SK-N-SH (cell line): ENCODE results near the gene SNTG2. TPM values are rescaled to one million over a fixed set of nuclear protein-coding genes. Genes with fewer than 3 reads are reported as not detected.

Source experiments
- CTCF ChIA-PET: fragments of 300-600, 350-600 bp; formaldehyde crosslinking; extraction: SDS; loops from one replicate; lab custom pipeline; 2021; lab: Yijun Ruan, JAX
- POLR2A ChIA-PET: fragments of 350-600 bp; sonication (Branson Sonifier 250); formaldehyde crosslinking; extraction: SDS; loops from one replicate; lab custom pipeline; 2020; ENCODE audit warnings: antibody characterized with exemption, inconsistent platforms; lab: Yijun Ruan, JAX
- DNase-seq: peaks from one replicate; pipeline ENCODE4 v3.0.0; 2012
- H2AFZ ChIP-seq: fragments of 200-600 bp; sonication (generic); 2 replicates; pipeline ENCODE4 v1.8.1; 2016; ENCODE audit warnings: antibody characterized with exemption, mild to moderate bottlenecking, low read depth
- H3F3A ChIP-seq: fragments of 200-600 bp; sonication (generic); replicated peaks from 2 replicates; pipeline ENCODE3; 2016; ENCODE audit warnings: antibody characterized with exemption, mild to moderate bottlenecking; ENCODE audit not compliant: insufficient read depth
- H3K27ac ChIP-seq, 2 experiments: fragments of 200-500 bp in 1 of 2; fragments of 200-600 bp in 1 of 2; sonication (Bioruptor generic) in 1 of 2; sonication (generic), shearing (Covaris generic) in 1 of 2; 2 replicates each; pipeline versions ENCODE4 v1.5.1 to v1.6.1; 2014 to 2016; ENCODE audit warnings: low read depth in 2 of 2, inconsistent platforms in 1 of 2, low read length in 1 of 2, mild to moderate bottlenecking in 1 of 2, mixed read lengths in 1 of 2
- H3K27me3 ChIP-seq: fragments of 200-600 bp; sonication (generic), shearing (Covaris generic); 2 replicates; pipeline ENCODE4 v1.6.1; 2016; ENCODE audit warnings: mixed run types; ENCODE audit not compliant: insufficient read depth
- H3K36me3 ChIP-seq, 2 experiments: fragments of 200-500 bp in 1 of 2; fragments of 200-600 bp in 1 of 2; sonication (Bioruptor generic) in 1 of 2; sonication (generic) in 1 of 2; replicated peaks in 1 of 2; 2 replicates each; pipeline versions ENCODE3 to v1.5.1; 2014 to 2016; ENCODE audit warnings: low read length in 1 of 2, mild to moderate bottlenecking in 1 of 2; ENCODE audit not compliant: insufficient read depth in 2 of 2, control insufficient read depth in 1 of 2
- H3K4me1 ChIP-seq, 2 experiments: fragments of 200-500 bp in 1 of 2; fragments of 200-600 bp in 1 of 2; sonication (Bioruptor generic) in 1 of 2; sonication (generic), shearing (Covaris generic) in 1 of 2; 2 replicates each; pipeline versions ENCODE4 v1.5.1 to v1.6.1; 2014 to 2016; ENCODE audit warnings: low read depth in 1 of 2, low read length in 1 of 2, mixed run types in 1 of 2; ENCODE audit not compliant: insufficient read depth in 2 of 2, control insufficient read depth in 1 of 2
- H3K4me2 ChIP-seq: fragments of 200-600 bp; sonication (generic), shearing (Covaris generic); 2 replicates; pipeline ENCODE4 v1.6.1; 2017; ENCODE audit warnings: mixed run types
- H3K4me3 ChIP-seq, 2 experiments: fragments of 200-500 bp in 1 of 2; fragments of 200-600 bp in 1 of 2; sonication (Bioruptor generic) in 1 of 2; sonication (generic), shearing (Covaris generic) in 1 of 2; 2 replicates each; pipeline versions ENCODE4 v1.5.1 to v1.8.1; 2014 to 2016; ENCODE audit warnings: low read depth in 2 of 2, inconsistent platforms in 1 of 2, low read length in 1 of 2, mild to moderate bottlenecking in 1 of 2, mixed read lengths in 1 of 2, moderate library complexity in 1 of 2
- H3K79me2 ChIP-seq: fragments of 200-600 bp; sonication (generic); 2 replicates; pipeline ENCODE4 v1.8.1; 2017; ENCODE audit warnings: mild to moderate bottlenecking; ENCODE audit not compliant: insufficient read depth
- H3K9ac ChIP-seq: fragments of 200-600 bp; sonication (generic); 2 replicates; pipeline ENCODE4 v1.6.1; 2017; ENCODE audit warnings: mixed run types
- H3K9me2 ChIP-seq: fragments of 200-600 bp; sonication (generic); 2 replicates; pipeline ENCODE4 v1.6.1; 2017; ENCODE audit warnings: mixed run types
- H3K9me3 ChIP-seq: fragments of 200-600 bp; sonication (generic); 2 replicates; pipeline ENCODE4 v1.6.1; 2017; ENCODE audit warnings: mixed run types, mild to moderate bottlenecking, moderate library complexity
- H4K20me1 ChIP-seq: fragments of 200-600 bp; sonication (generic); 2 replicates; pipeline ENCODE4 v1.6.1; 2017; ENCODE audit warnings: mild to moderate bottlenecking, mixed run types; ENCODE audit not compliant: insufficient read depth
- ELF1 ChIP-seq: IDR thresholded peaks from 2 replicates; pipeline ENCODE4 v1.4.0; 2012
- EP300 ChIP-seq, 2 experiments: IDR thresholded peaks; 2 replicates each; pipeline versions ENCODE4 v1.4.0 to v1.6.1; 2012; ENCODE audit warnings: borderline replicate concordance in 1 of 2, low read depth in 1 of 2, low read length in 1 of 2
- FOSL2 ChIP-seq: IDR thresholded peaks from 2 replicates; pipeline ENCODE4 v1.4.0; 2012; ENCODE audit warnings: low read depth, mild to moderate bottlenecking, moderate library complexity, borderline replicate concordance
- GATA2 ChIP-seq: sonication (generic); formaldehyde crosslinking; IDR thresholded peaks from 2 replicates; pipeline ENCODE4 v1.5.0; 2020; ENCODE audit warnings: mild to moderate bottlenecking, missing genetic modification reagents
- JUND ChIP-seq: IDR thresholded peaks from 2 replicates; pipeline ENCODE4 v1.4.0; 2012
- MEF2A ChIP-seq: IDR thresholded peaks from 2 replicates; pipeline ENCODE4 v1.4.0; 2012; ENCODE audit warnings: low read depth, borderline replicate concordance
- MXI1 ChIP-seq: IDR thresholded peaks from 2 replicates; pipeline ENCODE4 v1.6.1; 2012; ENCODE audit warnings: mild to moderate bottlenecking, low read depth, low read length, improper control_type of control experiment
- NFIC ChIP-seq: IDR thresholded peaks from 2 replicates; pipeline ENCODE4 v1.4.0; 2012; ENCODE audit warnings: borderline replicate concordance
- RAD21 ChIP-seq: IDR thresholded peaks from 2 replicates; pipeline ENCODE4 v1.6.1; 2012; ENCODE audit warnings: mild to moderate bottlenecking, low read length
- RFX5 ChIP-seq: IDR thresholded peaks from 2 replicates; pipeline ENCODE4 v1.6.1; 2012; ENCODE audit warnings: mild to moderate bottlenecking, improper control_type of control experiment, low read length
- RXRA ChIP-seq: IDR thresholded peaks from 2 replicates; pipeline ENCODE4 v1.4.0; 2012; ENCODE audit warnings: low read depth, mild to moderate bottlenecking, borderline replicate concordance
- SMC3 ChIP-seq: IDR thresholded peaks from 2 replicates; pipeline ENCODE4 v1.6.1; 2012; ENCODE audit warnings: low read depth, low read length, improper control_type of control experiment
- YY1 ChIP-seq: IDR thresholded peaks from 2 replicates; pipeline ENCODE4 v1.4.0; 2012; ENCODE audit warnings: low read depth, mild to moderate bottlenecking
- WGBS: methylation state at CpG from one replicate; pipeline ENCODE4 v1.1.6; 2017; ENCODE audit warnings: low lambda C conversion rate; 5-methylcytosine and 5-hydroxymethylcytosine counted together
- polyA plus RNA-seq, 3 experiments: library from polyadenylated mRNA; depleted of rRNA; stranded (reverse); fragments of >200 nt; gene quantifications; 2 replicates each; pipeline ENCODE4 v1.2.3, GENCODE V29; 2012
- TF ChIP-seq, protein P1 (sequence below): IDR thresholded peaks from 2 replicates; pipeline ENCODE4 v1.4.0; 2012; ENCODE audit warnings: low read depth, borderline replicate concordance
- TF ChIP-seq, protein P2 (sequence below): IDR thresholded peaks from 2 replicates; pipeline ENCODE4 v1.6.1; 2012; ENCODE audit warnings: mild to moderate bottlenecking, low read depth, low read length, moderate library complexity
- TF ChIP-seq, protein P3 (sequence below): IDR thresholded peaks from 2 replicates; pipeline ENCODE4 v1.4.0; 2012; ENCODE audit warnings: low read depth
- TF ChIP-seq, protein P4 (sequence below): IDR thresholded peaks from 2 replicates; pipeline ENCODE4; 2012
- TF ChIP-seq, protein P5 (sequence below): fragments of 200-600 bp; sonication (generic); IDR thresholded peaks from 2 replicates; pipeline ENCODE4 v1.6.1; 2017; ENCODE audit warnings: antibody characterized with exemption, mild to moderate bottlenecking, moderate library complexity

SNTG2 gene
- polyA plus RNA-seq, 1 of the 3 experiments (the other 2 are of a cell fraction): not detected

DNA sequence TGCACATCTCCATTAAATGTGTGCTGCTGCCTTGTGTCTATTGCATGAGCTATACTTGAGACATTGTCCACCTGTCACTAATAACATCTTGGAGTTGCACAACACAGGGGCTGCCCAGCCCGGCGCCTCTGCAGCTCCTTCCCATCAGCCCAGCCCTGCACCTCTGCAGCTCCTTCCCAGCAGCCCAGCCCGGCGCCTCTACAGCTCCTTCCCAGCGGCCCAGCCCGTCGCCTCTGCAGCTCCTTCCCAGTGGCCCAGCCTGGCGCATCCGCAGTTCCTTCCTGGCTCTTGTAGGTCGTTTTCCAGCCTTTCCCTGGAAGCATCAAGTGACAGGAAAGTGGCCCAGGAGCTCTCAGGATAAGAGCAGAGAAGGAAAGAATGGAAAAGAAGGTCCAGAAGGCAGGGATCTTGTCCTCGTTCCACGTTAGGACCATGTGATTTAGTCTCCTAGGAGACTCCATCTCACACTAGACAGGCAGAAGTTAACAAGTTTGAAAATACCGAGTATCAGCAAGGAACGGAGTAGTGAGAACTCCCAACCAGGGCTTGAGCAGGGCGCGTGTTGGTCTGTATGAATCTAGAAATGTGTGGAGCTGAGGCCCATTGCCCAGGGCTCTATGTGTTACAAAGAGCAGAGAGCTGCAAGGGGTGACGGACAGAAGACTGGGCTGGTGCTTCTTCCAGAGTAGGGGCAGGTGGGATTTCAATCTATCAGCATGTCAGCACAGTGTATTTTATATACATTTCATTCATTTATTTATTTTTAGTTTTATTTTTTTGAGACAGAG is 346.9 kb downstream of the SNTG2 start:
- no peaks in the 10 kb centered on the region for H4K20me1 ChIP-seq
- 37% methylated on average over 16 of the region's 17 CpGs for WGBS
- no peak overlapping the region for H2AFZ ChIP-seq
- TF ChIP-seq, protein P1, sequence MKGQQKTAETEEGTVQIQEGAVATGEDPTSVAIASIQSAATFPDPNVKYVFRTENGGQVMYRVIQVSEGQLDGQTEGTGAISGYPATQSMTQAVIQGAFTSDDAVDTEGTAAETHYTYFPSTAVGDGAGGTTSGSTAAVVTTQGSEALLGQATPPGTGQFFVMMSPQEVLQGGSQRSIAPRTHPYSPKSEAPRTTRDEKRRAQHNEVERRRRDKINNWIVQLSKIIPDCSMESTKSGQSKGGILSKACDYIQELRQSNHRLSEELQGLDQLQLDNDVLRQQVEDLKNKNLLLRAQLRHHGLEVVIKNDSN: no peak
- TF ChIP-seq ELF1 (no peak), MEF2A (no peak), RFX5 (no peak), MXI1 (no peak), RAD21 (no peak), JUND (no peak), FOSL2 (no peak), GATA2 (no peak), YY1 (no peak), RXRA (no peak), SMC3 (no peak)
- TF ChIP-seq, protein P2, sequence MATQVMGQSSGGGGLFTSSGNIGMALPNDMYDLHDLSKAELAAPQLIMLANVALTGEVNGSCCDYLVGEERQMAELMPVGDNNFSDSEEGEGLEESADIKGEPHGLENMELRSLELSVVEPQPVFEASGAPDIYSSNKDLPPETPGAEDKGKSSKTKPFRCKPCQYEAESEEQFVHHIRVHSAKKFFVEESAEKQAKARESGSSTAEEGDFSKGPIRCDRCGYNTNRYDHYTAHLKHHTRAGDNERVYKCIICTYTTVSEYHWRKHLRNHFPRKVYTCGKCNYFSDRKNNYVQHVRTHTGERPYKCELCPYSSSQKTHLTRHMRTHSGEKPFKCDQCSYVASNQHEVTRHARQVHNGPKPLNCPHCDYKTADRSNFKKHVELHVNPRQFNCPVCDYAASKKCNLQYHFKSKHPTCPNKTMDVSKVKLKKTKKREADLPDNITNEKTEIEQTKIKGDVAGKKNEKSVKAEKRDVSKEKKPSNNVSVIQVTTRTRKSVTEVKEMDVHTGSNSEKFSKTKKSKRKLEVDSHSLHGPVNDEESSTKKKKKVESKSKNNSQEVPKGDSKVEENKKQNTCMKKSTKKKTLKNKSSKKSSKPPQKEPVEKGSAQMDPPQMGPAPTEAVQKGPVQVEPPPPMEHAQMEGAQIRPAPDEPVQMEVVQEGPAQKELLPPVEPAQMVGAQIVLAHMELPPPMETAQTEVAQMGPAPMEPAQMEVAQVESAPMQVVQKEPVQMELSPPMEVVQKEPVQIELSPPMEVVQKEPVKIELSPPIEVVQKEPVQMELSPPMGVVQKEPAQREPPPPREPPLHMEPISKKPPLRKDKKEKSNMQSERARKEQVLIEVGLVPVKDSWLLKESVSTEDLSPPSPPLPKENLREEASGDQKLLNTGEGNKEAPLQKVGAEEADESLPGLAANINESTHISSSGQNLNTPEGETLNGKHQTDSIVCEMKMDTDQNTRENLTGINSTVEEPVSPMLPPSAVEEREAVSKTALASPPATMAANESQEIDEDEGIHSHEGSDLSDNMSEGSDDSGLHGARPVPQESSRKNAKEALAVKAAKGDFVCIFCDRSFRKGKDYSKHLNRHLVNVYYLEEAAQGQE: no peak
- CTCF ChIA-PET: interaction anchor here (1.1 to 2.2 kb wide), 2 partner anchors 14 to 33 kb away, joined by 4 to 7 read pairs; no protein-coding TSS in a partner anchor
- no peaks in the 10 kb centered on the region for H3F3A ChIP-seq
- H3K4me3 ChIP-seq: no peak overlapping the region
- H3K9me2 ChIP-seq: no peaks in the 10 kb centered on the region
- no peak overlapping the region for H3K27ac ChIP-seq
- H3K36me3 ChIP-seq: no peaks in the 10 kb centered on the region
- no peaks in the 10 kb centered on the region for H3K79me2 ChIP-seq
- DNase-seq: no peak
- H3K27me3 ChIP-seq: no peaks in the 10 kb centered on the region
- H3K9ac ChIP-seq: no peak overlapping the region
- no peak overlapping the region for H3K4me2 ChIP-seq
- no peaks in the 10 kb centered on the region; the same call in 1 of the 2 replicates for H3K9me3 ChIP-seq
- POLR2A ChIA-PET: no interaction called here
- H3K4me1 ChIP-seq: no peaks in the 10 kb centered on the region

DNA sequence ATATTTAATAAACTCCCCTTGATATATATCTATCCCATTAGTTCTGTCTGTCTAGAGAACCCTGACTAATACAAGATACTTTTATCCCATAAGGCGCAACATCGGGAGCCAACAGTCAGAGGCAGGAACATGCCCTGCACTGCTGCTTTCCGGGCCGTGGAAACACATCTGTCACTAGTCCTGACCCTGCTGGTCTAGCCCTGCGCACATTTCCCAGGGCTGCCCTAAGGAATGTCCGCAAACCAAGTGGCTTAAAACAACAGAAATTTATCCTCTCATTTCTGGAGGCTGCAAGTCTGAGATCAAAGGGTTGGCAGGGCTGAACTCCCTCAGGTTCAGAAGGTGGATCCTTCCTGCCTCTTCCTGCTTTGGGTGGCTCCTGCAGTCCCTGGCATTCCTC is 348.4 kb downstream of the SNTG2 start:
- H3K79me2 ChIP-seq: no peaks in the 10 kb centered on the region
- H3K27me3 ChIP-seq: no peaks in the 10 kb centered on the region
- H3K4me1 ChIP-seq: no peaks in the 10 kb centered on the region
- no peaks in the 10 kb centered on the region for H4K20me1 ChIP-seq
- H3K9me2 ChIP-seq: no peaks in the 10 kb centered on the region
- no peak overlapping the region for H3K9ac ChIP-seq
- no peak overlapping the region for H2AFZ ChIP-seq
- no peak for DNase-seq
- H3K4me2 ChIP-seq: no peak overlapping the region
- no peak overlapping the region for H3K4me3 ChIP-seq
- ChIA-PET CTCF (interaction anchor here (2.2 kb wide), 1 partner anchor 16 kb away, joined by 7 read pairs; no protein-coding TSS in a partner anchor), POLR2A (no interaction called here)
- 29% methylated on average over 6 of the region's 6 CpGs for WGBS
- no peaks in the 10 kb centered on the region for H3K36me3 ChIP-seq
- H3F3A ChIP-seq: no peaks in the 10 kb centered on the region
- H3K9me3 ChIP-seq: no peaks in the 10 kb centered on the region
- no peak overlapping the region for H3K27ac ChIP-seq
- TF ChIP-seq SMC3: no peak
- TF ChIP-seq MXI1: no peak
- TF ChIP-seq EP300 (IDR thresholded peaks at IDR 0.05; ENCODE audit: borderline replicate concordance in 1 of 2, low read depth in 1 of 2, low read length in 1 of 2): no peak
- TF ChIP-seq, protein P3, sequence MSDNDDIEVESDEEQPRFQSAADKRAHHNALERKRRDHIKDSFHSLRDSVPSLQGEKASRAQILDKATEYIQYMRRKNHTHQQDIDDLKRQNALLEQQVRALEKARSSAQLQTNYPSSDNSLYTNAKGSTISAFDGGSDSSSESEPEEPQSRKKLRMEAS: no peak
- no peak for TF ChIP-seq MEF2A
- TF ChIP-seq GATA2: no peak
- TF ChIP-seq, protein P4, sequence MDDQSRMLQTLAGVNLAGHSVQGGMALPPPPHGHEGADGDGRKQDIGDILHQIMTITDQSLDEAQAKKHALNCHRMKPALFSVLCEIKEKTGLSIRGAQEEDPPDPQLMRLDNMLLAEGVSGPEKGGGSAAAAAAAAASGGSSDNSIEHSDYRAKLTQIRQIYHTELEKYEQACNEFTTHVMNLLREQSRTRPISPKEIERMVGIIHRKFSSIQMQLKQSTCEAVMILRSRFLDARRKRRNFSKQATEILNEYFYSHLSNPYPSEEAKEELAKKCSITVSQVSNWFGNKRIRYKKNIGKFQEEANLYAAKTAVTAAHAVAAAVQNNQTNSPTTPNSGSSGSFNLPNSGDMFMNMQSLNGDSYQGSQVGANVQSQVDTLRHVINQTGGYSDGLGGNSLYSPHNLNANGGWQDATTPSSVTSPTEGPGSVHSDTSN: no peak
- TF ChIP-seq YY1: no peak
- TF ChIP-seq JUND: no peak
- TF ChIP-seq RXRA: no peak
- TF ChIP-seq NFIC: no peak
- TF ChIP-seq, protein P5, sequence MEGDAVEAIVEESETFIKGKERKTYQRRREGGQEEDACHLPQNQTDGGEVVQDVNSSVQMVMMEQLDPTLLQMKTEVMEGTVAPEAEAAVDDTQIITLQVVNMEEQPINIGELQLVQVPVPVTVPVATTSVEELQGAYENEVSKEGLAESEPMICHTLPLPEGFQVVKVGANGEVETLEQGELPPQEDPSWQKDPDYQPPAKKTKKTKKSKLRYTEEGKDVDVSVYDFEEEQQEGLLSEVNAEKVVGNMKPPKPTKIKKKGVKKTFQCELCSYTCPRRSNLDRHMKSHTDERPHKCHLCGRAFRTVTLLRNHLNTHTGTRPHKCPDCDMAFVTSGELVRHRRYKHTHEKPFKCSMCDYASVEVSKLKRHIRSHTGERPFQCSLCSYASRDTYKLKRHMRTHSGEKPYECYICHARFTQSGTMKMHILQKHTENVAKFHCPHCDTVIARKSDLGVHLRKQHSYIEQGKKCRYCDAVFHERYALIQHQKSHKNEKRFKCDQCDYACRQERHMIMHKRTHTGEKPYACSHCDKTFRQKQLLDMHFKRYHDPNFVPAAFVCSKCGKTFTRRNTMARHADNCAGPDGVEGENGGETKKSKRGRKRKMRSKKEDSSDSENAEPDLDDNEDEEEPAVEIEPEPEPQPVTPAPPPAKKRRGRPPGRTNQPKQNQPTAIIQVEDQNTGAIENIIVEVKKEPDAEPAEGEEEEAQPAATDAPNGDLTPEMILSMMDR: no peak
- TF ChIP-seq ELF1: no peak
